ENCODE measurements around the gene ATP10A.

GRCh38 chr15:25812845-25813244 lies 50.3 kb downstream of the ATP10A start:
- no peak for TF ChIP-seq NFIC (IDR thresholded peaks at IDR 0.05; ENCODE audit: borderline replicate concordance)
- no peak for TF ChIP-seq CTCF (IDR thresholded peaks at IDR 0.05)
- no peak for TF ChIP-seq RAD21 (IDR thresholded peaks at IDR 0.05; ENCODE audit: low read length)
- no peak for TF ChIP-seq RCOR1 (IDR thresholded peaks at IDR 0.05; ENCODE audit: low read length)
- no peak for TF ChIP-seq POLR2AphosphoS5 (IDR thresholded peaks at IDR 0.05; ENCODE audit: low read depth, low read length)
- no peak for TF ChIP-seq MAX (IDR thresholded peaks at IDR 0.05; ENCODE audit: low read depth)
- TF ChIP-seq EZH2phosphoT487 (IDR thresholded peaks at IDR 0.05; ENCODE audit: borderline replicate concordance, low read depth) = no peak
- TF ChIP-seq, protein P1, sequence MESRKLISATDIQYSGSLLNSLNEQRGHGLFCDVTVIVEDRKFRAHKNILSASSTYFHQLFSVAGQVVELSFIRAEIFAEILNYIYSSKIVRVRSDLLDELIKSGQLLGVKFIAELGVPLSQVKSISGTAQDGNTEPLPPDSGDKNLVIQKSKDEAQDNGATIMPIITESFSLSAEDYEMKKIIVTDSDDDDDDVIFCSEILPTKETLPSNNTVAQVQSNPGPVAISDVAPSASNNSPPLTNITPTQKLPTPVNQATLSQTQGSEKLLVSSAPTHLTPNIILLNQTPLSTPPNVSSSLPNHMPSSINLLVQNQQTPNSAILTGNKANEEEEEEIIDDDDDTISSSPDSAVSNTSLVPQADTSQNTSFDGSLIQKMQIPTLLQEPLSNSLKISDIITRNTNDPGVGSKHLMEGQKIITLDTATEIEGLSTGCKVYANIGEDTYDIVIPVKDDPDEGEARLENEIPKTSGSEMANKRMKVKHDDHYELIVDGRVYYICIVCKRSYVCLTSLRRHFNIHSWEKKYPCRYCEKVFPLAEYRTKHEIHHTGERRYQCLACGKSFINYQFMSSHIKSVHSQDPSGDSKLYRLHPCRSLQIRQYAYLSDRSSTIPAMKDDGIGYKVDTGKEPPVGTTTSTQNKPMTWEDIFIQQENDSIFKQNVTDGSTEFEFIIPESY (IDR thresholded peaks at IDR 0.05; ENCODE audit: borderline replicate concordance, low read depth) = no peak
- no peak for TF ChIP-seq SIN3A (IDR thresholded peaks at IDR 0.05; ENCODE audit: borderline replicate concordance, low read depth, low read length)
- no peak for TF ChIP-seq CHD2 (IDR thresholded peaks at IDR 0.05; ENCODE audit: low read length, partially characterized antibody)
